Nucleus accumbens (tissue), 56 donors: ENCODE data around the gene LIMCH1.
A peak's percentile ranks its signal among the peaks of the same experiment; 100 is the strongest.
"Not testable (repeated sequence)": the region's sequence is repeated elsewhere in the genome, so short reads cannot be mapped to it uniquely, and the experiment has no call there.

Experiments used
- DNase-seq, 56 donors: peaks; one replicate each; lab custom pipeline; 2025; lab: John Stamatoyannopoulos, UW

The LIMCH1 gene

GRCh38 chr4:41633321-41633720 is 95.4 kb downstream of the LIMCH1 start:
- no peak for DNase-seq

GRCh38 chr4:41635441-41635840 is 97.5 kb downstream of the LIMCH1 start:
- no peak for DNase-seq

GRCh38 chr4:41638203-41638602 is 100.2 kb downstream of the LIMCH1 start:
- no peak for DNase-seq

GRCh38 chr4:41638866-41639265 is 100.9 kb downstream of the LIMCH1 start:
- DNase-seq: no peak

- DNase-seq: no peak
These were observed 101.3 kb downstream of the LIMCH1 start for GRCh38 chr4:41639291-41639690.

GRCh38 chr4:41640906-41641305 is 102.9 kb downstream of the LIMCH1 start:
- DNase-seq: no peak

GRCh38 chr4:41642746-41643145 is 104.8 kb downstream of the LIMCH1 start:
- DNase-seq: not testable (repeated sequence)

GRCh38 chr4:41643331-41643730 is 105.4 kb downstream of the LIMCH1 start:
- DNase-seq: no peak

- DNase-seq: peak in 54 of 56 donors; percentile 4 to 88 (median 72)
These were observed 106.4 kb downstream of the LIMCH1 start for GRCh38 chr4:41644288-41644914.

- DNase-seq: peak in 1 of 56 donors; percentile 11
These were observed 106.9 kb downstream of the LIMCH1 start for GRCh38 chr4:41644915-41645295.

- no peak for DNase-seq
These were observed 107.9 kb downstream of the LIMCH1 start for GRCh38 chr4:41645728-41646390.

- no peak for DNase-seq
These were observed 108.9 kb downstream of the LIMCH1 start for GRCh38 chr4:41646862-41647261.

- DNase-seq: no peak
These were observed 109.4 kb downstream of the LIMCH1 start for GRCh38 chr4:41647383-41647782.

GRCh38 chr4:41651150-41651549 is 113.2 kb downstream of the LIMCH1 start:
- DNase-seq: not testable (repeated sequence)

GRCh38 chr4:41652971-41653370 is 115.0 kb downstream of the LIMCH1 start:
- no peak for DNase-seq

GRCh38 chr4:41653523-41653922 is 115.6 kb downstream of the LIMCH1 start:
- no peak for DNase-seq

- DNase-seq: no peak
These were observed 117.2 kb downstream of the LIMCH1 start for GRCh38 chr4:41655177-41655576.

GRCh38 chr4:41656106-41656505 is 118.1 kb downstream of the LIMCH1 start:
- no peak for DNase-seq

GRCh38 chr4:41656572-41657520 is 118.9 kb downstream of the LIMCH1 start:
- peak in 18 of 56 donors; percentile 9 to 48 (median 29) for DNase-seq

- no peak for DNase-seq
These were observed 119.6 kb downstream of the LIMCH1 start for GRCh38 chr4:41657561-41657960.

- no peak for DNase-seq
These were observed 120.2 kb downstream of the LIMCH1 start for GRCh38 chr4:41658163-41658562.
